Adipocyte (in vitro differentiated cells): Measurements from ENCODE around the gene USH2A.

Source experiments
- DNase-seq: peaks from one replicate; pipeline ENCODE4 v3.0.0-alpha.2; 2015; ENCODE audit warnings: low read depth
- H3K27me3 ChIP-seq: replicated peaks from 2 replicates; pipeline ENCODE4 v1.7.0; 2013; ENCODE audit warnings: mild to moderate bottlenecking, low read length, moderate library complexity; ENCODE audit not compliant: control insufficient read depth, insufficient read depth
- H3K36me3 ChIP-seq: 2 replicates; pipeline ENCODE4 v1.7.0; 2013; ENCODE audit warnings: low read length, mild to moderate bottlenecking, moderate library complexity; ENCODE audit not compliant: control insufficient read depth, insufficient read depth, severe bottlenecking
- H3K4me1 ChIP-seq: 2 replicates; pipeline ENCODE4 v1.7.0; 2013; ENCODE audit warnings: mild to moderate bottlenecking, low read length, moderate library complexity; ENCODE audit not compliant: control insufficient read depth, insufficient read depth
- H3K4me3 ChIP-seq: 2 replicates; pipeline ENCODE4 v1.7.0; 2013; ENCODE audit warnings: mild to moderate bottlenecking, low read length, moderate library complexity
- H3K9ac ChIP-seq: 2 replicates; pipeline ENCODE4 v1.7.0; 2013; ENCODE audit warnings: mild to moderate bottlenecking, low read length, moderate library complexity
- H3K9me3 ChIP-seq: 2 replicates; pipeline ENCODE4 v1.7.0; 2013; ENCODE audit warnings: mild to moderate bottlenecking, low read length, moderate library complexity; ENCODE audit not compliant: control insufficient read depth

Gene USH2A

GRCh38 chr1:215660259-215660658 lies 763.0 kb downstream of the USH2A start:
- no peaks in the 10 kb centered on the region for H3K27me3 ChIP-seq
- no peak for DNase-seq
- no peaks in the 10 kb centered on the region for H3K36me3 ChIP-seq
- no peak overlapping the region for H3K4me3 ChIP-seq
- no peak overlapping the region for H3K9ac ChIP-seq
- H3K9me3 ChIP-seq: no peaks in the 10 kb centered on the region
- peaks cover 3% of the 10 kb centered on the region for H3K4me1 ChIP-seq

DNA sequence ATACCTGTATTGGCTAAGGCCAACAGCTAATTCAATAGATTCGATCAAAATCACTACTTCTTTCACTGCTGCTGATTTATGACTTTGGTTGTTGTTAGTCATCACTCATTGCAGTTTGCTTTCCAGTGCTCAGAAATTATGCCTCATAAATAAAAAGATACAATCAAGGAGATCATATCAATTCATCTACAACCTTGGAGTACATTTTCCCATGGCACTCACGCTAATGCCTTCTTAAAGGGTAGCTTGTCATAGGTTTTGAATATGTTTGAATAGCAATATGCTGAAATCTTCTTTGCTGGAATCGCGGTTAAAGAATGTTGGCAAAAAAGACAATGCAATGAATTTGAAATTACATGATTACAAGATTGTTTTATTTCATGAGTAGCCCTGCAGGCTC lies 766.2 kb downstream of the USH2A start:
- Histone ChIP-seq H3K4me1 (no peaks in the 10 kb centered on the region), H3K36me3 (no peaks in the 10 kb centered on the region), H3K9me3 (no peaks in the 10 kb centered on the region), H3K4me3 (no peak overlapping the region), H3K9ac (no peak overlapping the region), H3K27me3 (no peaks in the 10 kb centered on the region)
- DNase-seq: no peak

DNA sequence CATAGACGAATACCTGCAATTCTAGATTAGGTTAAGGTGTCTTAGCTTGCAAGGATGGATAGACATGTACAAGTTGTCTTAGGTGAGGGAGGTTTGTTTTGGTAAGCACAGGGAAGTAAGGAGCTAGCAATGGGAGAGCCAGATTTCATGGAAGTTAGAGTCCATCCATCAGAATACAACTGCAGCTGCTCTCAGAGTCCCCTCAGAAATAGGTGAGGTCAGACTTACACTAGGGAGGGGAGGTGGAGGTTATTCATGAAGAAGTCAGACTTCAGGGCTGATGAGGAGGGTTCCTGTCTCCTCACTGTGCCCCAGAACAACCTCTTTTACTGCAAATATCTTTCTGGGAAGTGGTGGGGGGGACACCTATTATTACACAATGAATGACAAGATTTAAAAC lies 770.9 kb downstream of the USH2A start:
- Histone ChIP-seq H3K27me3 (no peaks in the 10 kb centered on the region), H3K9ac (no peak overlapping the region), H3K4me1 (no peaks in the 10 kb centered on the region), H3K9me3 (no peaks in the 10 kb centered on the region), H3K4me3 (no peak overlapping the region), H3K36me3 (no peaks in the 10 kb centered on the region)
- DNase-seq: no peak

- no peaks in the 10 kb centered on the region for H3K36me3 ChIP-seq
Measured at GRCh38 chr1:215651867-215652266, 771.4 kb downstream of the USH2A start.

GRCh38 chr1:215650446-215651149 lies 772.6 kb downstream of the USH2A start:
- Histone ChIP-seq H3K4me1 (no peaks in the 10 kb centered on the region), H3K9ac (no peak overlapping the region), H3K36me3 (no peaks in the 10 kb centered on the region), H3K27me3 (no peaks in the 10 kb centered on the region), H3K9me3 (no peaks in the 10 kb centered on the region), H3K4me3 (no peak overlapping the region)
- no peak for DNase-seq

More at GRCh38 chr1:215651867-215652266, 771.4 kb downstream of the USH2A start:
- Histone ChIP-seq H3K9me3 (no peaks in the 10 kb centered on the region), H3K27me3 (no peaks in the 10 kb centered on the region), H3K9ac (no peak overlapping the region), H3K4me3 (no peak overlapping the region), H3K4me1 (no peaks in the 10 kb centered on the region)
- no peak for DNase-seq

- Histone ChIP-seq H3K27me3 (no peaks in the 10 kb centered on the region), H3K9me3 (no peaks in the 10 kb centered on the region), H3K4me3 (no peak overlapping the region), H3K36me3 (no peaks in the 10 kb centered on the region), H3K4me1 (peaks cover 5% of the 10 kb centered on the region), H3K9ac (no peak overlapping the region)
- no peak for DNase-seq
Measured at GRCh38 chr1:215648957-215649356, 774.3 kb downstream of the USH2A start.

DNA sequence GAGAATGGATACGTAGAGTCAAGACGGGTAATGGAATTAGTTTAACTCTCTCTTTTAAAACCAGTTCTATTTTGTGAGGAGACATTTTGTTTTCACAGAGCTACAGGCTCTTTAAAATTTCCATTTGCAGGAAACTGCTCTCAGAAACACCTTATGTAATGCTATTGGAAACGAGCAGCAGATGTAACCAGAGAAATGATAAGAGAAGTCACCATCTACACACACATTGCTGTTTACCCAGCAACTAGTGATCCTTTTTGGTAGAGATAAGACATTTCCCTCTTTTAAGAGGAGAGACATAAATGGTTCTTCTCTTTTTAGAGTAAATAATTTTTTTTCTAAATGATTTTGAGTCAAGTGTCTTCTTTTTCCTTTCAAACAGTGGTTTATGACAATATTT lies 775.5 kb downstream of the USH2A start:
- Histone ChIP-seq H3K36me3 (no peaks in the 10 kb centered on the region), H3K9ac (no peak overlapping the region), H3K4me3 (no peak overlapping the region), H3K27me3 (no peaks in the 10 kb centered on the region), H3K9me3 (no peaks in the 10 kb centered on the region), H3K4me1 (peaks cover 14% of the 10 kb centered on the region)
- no peak for DNase-seq

DNA sequence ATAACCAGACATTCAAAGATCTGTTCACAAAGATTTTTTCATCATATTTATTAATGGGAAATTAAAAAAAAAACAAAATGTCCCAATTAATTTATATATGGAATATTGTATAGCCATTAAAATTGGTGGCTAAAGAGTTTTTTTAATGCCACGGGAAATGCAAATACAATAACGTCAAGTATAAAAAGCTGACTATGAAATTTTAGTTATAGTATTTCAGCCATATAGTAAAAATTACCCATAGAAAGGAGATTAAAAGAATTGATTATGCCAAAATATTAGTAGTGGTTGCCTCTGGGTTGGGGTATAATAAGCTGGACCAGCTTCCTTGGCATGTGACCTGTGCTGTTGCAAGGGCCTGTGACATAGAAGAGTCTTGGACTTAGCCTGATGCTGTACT lies 777.4 kb downstream of the USH2A start:
- no peak for DNase-seq
- Histone ChIP-seq H3K4me3 (no peak overlapping the region), H3K27me3 (no peaks in the 10 kb centered on the region), H3K4me1 (peaks cover 14% of the 10 kb centered on the region), H3K36me3 (no peaks in the 10 kb centered on the region), H3K9ac (no peak overlapping the region), H3K9me3 (no peaks in the 10 kb centered on the region)

GRCh38 chr1:215645182-215645581 lies 778.1 kb downstream of the USH2A start:
- Histone ChIP-seq H3K4me3 (no peak overlapping the region), H3K9ac (no peak overlapping the region), H3K27me3 (no peaks in the 10 kb centered on the region), H3K9me3 (no peaks in the 10 kb centered on the region), H3K36me3 (no peaks in the 10 kb centered on the region), H3K4me1 (peaks cover 14% of the 10 kb centered on the region)
- no peak for DNase-seq

DNA sequence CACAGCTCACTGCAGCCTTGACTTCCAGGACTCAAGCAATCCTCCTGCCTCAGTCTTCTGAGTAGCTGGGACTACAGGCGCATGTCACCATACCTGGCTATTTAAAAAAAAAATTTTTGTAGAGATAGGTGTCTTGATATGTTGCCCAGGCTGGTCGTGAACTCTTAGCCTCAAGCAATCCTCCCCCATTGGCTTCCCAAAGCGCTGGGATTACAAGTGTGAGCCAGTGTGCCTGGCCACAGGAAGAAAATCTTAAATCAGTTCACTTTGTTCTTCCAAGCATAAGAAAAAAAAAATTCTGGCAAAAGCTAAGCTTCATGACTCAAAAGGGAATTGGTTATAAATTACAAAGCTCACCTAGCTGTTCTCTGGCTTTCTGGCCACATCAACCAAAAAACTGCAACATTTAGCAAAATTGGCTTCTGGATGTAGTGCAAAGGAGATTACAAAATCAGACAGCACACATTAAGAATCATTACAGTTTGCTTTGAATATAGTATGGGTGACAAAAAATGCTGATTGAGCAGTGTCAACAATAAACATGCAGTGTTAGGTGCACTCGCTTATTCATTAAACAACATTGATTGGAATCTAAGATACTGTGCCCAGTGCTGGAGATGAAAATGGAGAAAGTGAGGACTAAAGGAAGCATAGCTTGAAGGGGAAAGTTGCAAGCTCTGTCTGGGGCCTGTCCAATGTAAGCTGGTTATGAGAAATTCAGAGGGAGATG lies 779.5 kb downstream of the USH2A start:
- no peak for DNase-seq

DNA sequence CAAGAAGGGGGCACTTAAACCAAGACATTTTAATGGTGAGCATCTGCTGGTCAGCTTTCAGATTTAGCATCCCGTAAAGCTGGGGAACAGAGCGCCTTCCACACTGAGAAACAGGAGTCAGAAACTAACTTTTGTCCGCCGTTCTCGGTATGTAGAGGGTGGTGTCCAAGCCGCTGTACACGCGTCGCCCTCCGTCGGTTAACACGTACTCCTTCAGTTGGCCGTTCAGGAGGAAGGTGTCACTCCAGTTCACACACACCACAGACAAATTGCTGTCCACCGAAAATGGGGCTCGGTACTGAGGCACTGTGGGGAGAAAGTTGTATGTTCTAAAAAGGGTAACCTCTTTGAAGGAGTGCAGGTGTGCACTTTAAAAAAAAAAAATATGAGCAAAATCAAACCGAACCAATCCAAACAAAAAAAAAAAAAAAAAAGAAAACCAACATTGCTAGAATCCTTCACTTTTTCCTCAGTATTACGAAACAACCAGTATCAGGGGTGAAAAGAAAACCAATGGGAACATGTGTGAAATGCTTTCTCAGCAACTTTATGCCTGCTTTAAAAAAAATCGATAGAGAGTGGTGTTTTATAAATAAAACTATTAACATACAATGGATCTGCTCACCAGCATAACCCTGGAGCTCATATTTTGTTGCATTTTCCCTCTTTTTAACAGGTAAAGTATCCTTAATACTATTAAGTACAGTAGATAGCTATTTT lies 782.7 kb downstream of the USH2A start:
- H3K4me1 ChIP-seq: peaks cover 33% of the 10 kb centered on the region
- H3K9me3 ChIP-seq: no peaks in the 10 kb centered on the region

More for the DNA sequence above, 779.5 kb downstream of the USH2A start:
- H3K9me3 ChIP-seq: no peaks in the 10 kb centered on the region
- H3K27me3 ChIP-seq: no peaks in the 10 kb centered on the region
- H3K36me3 ChIP-seq: no peaks in the 10 kb centered on the region
- no peak overlapping the region for H3K4me3 ChIP-seq
- no peak overlapping the region for H3K9ac ChIP-seq
- H3K4me1 ChIP-seq: peaks cover 14% of the 10 kb centered on the region

More for the DNA sequence above, 782.7 kb downstream of the USH2A start:
- Histone ChIP-seq H3K4me3 (no peak overlapping the region), H3K9ac (no peak overlapping the region), H3K36me3 (no peaks in the 10 kb centered on the region), H3K27me3 (no peaks in the 10 kb centered on the region)
- DNase-seq: no peak
